Islet precursor cell (in vitro differentiated cells): Measurements from ENCODE around the gene CXCL5.
"Not testable (repeated sequence)": the region's sequence is repeated elsewhere in the genome, so short reads cannot be mapped to it uniquely, and the experiment has no call there.

ENCODE experiments used
- DNase-seq: peaks from one replicate; pipeline ENCODE4 v3.0.0-alpha.2; 2018

The CXCL5 gene

GRCh38 chr4:74014332-74014731 is 15.9 kb upstream of the CXCL5 start:
- no peak for DNase-seq

- no peak for DNase-seq
Observed at GRCh38 chr4:74013264-74013663, 14.8 kb upstream of the CXCL5 start.

- DNase-seq, result no peak
Observed at GRCh38 chr4:74012130-74012529, 13.7 kb upstream of the CXCL5 start.

- DNase-seq, result no peak
Observed at GRCh38 chr4:74009307-74009706, 10.8 kb upstream of the CXCL5 start.

- DNase-seq, result no peak
Observed at GRCh38 chr4:74006009-74006476, 7.6 kb upstream of the CXCL5 start.

GRCh38 chr4:74005528-74005927 is 7.1 kb upstream of the CXCL5 start:
- DNase-seq, result no peak

- no peak for DNase-seq
Observed at GRCh38 chr4:74004668-74005067, 6.2 kb upstream of the CXCL5 start.

- DNase-seq, result no peak
Observed at GRCh38 chr4:74000301-74000700, 1.8 kb upstream of the CXCL5 start.

- DNase-seq, result no peak
Observed at GRCh38 chr4:73992050-73992449, 6.4 kb downstream of the CXCL5 start.

GRCh38 chr4:73991742-73992000 is 6.8 kb downstream of the CXCL5 start:
- no peak for DNase-seq

GRCh38 chr4:73990988-73991741 is 7.3 kb downstream of the CXCL5 start:
- DNase-seq, result no peak

GRCh38 chr4:73989928-73990327 is 8.5 kb downstream of the CXCL5 start:
- DNase-seq, result no peak

GRCh38 chr4:73989031-73989430 is 9.4 kb downstream of the CXCL5 start:
- DNase-seq, result no peak

GRCh38 chr4:73988061-73988460 is 10.4 kb downstream of the CXCL5 start, which contains the start of gene PPBP:
Gene PPBP, minus strand, starts transcription at chr4:73988190. Its CDS starts 87 bp downstream, at chr4:73988103.
- no peak for DNase-seq

GRCh38 chr4:73985528-73985852 is 13.0 kb downstream of the CXCL5 start:
- no peak for DNase-seq

GRCh38 chr4:73984736-73985527 is 13.5 kb downstream of the CXCL5 start:
- DNase-seq, result no peak

GRCh38 chr4:73981175-73981574 is 17.3 kb downstream of the CXCL5 start:
- DNase-seq, result not testable (repeated sequence)

- no peak for DNase-seq
Observed at GRCh38 chr4:73979407-73979957, 19.0 kb downstream of the CXCL5 start.

GRCh38 chr4:73978886-73979285 is 19.6 kb downstream of the CXCL5 start:
- DNase-seq, result no peak

GRCh38 chr4:73976716-73977115 is 21.8 kb downstream of the CXCL5 start:
- DNase-seq, result no peak

GRCh38 chr4:73976217-73976616 is 22.3 kb downstream of the CXCL5 start:
- DNase-seq, result no peak

- no peak for DNase-seq
Observed at GRCh38 chr4:73974352-73974751, 24.1 kb downstream of the CXCL5 start.

GRCh38 chr4:73970945-73971344 is 27.5 kb downstream of the CXCL5 start:
- no peak for DNase-seq

- no peak for DNase-seq
Observed at GRCh38 chr4:73970011-73970410, 28.5 kb downstream of the CXCL5 start.
